OCI-LY1 (cell line): ENCODE data around the gene TMEM181.

Experiments used
- H2AFZ ChIP-seq: fragments of 200-600 bp; sonication (generic), shearing (Covaris generic); 2 replicates; pipeline ENCODE4 v1.6.0; 2014; ENCODE audit warnings: antibody characterized with exemption, mild to moderate bottlenecking, low read length
- H3F3A ChIP-seq: fragments of 200-600 bp; sonication (generic), shearing (Covaris generic); 2 replicates; pipeline ENCODE4 v1.6.0; 2014; ENCODE audit warnings: mild to moderate bottlenecking, antibody characterized with exemption, low read length, moderate library complexity; ENCODE audit not compliant: insufficient read depth
- H3K27ac ChIP-seq: fragments of 200-600 bp; sonication (generic); 2 replicates; pipeline ENCODE4 v1.5.1; 2014; ENCODE audit warnings: low read length, mixed run types, mild to moderate bottlenecking, low read depth; ENCODE audit not compliant: poor library complexity, severe bottlenecking
- H3K27me3 ChIP-seq: fragments of 200-600 bp; sonication (generic); 2 replicates; pipeline ENCODE4 v1.6.0; 2014; ENCODE audit warnings: antibody characterized with exemption, mild to moderate bottlenecking, low read length, moderate library complexity; ENCODE audit not compliant: insufficient read depth
- H3K36me3 ChIP-seq: fragments of 200-600 bp; sonication (generic); 2 replicates; pipeline ENCODE4 v1.6.1; 2014; ENCODE audit warnings: mild to moderate bottlenecking, antibody characterized with exemption, low read length, moderate library complexity, mixed read lengths; ENCODE audit not compliant: insufficient read depth
- H3K4me1 ChIP-seq: fragments of 200-600 bp; sonication (generic); 2 replicates; pipeline ENCODE4 v1.5.1; 2014; ENCODE audit warnings: mild to moderate bottlenecking, low read length, moderate library complexity; ENCODE audit not compliant: insufficient read depth, severe bottlenecking
- H3K4me2 ChIP-seq: fragments of 200-600 bp; sonication (generic), shearing (Covaris generic); 2 replicates; pipeline ENCODE4 v1.6.1; 2014; ENCODE audit warnings: low read length
- H3K4me3 ChIP-seq: fragments of 200-600 bp; sonication (generic); 2 replicates; pipeline ENCODE4 v1.5.1; 2014; ENCODE audit warnings: low read length, low read depth, mild to moderate bottlenecking, mixed read lengths; ENCODE audit not compliant: poor library complexity, severe bottlenecking
- H3K79me2 ChIP-seq: fragments of 200-600 bp; shearing (Covaris generic); 2 replicates; pipeline ENCODE4 v1.6.1; 2016; ENCODE audit warnings: mixed run types, low read length, mixed read lengths; ENCODE audit not compliant: insufficient read depth
- H3K9ac ChIP-seq: fragments of 200-600 bp; sonication (generic), shearing (Covaris generic); 2 replicates; pipeline ENCODE4 v1.6.1; 2014; ENCODE audit warnings: mild to moderate bottlenecking, low read length, mixed read lengths
- H3K9me2 ChIP-seq: fragments of 200-600 bp; sonication (generic), shearing (Covaris generic); 2 replicates; pipeline ENCODE4 v1.6.1; 2014; ENCODE audit warnings: low read depth, mild to moderate bottlenecking, low read length, mixed read lengths
- H3K9me3 ChIP-seq: fragments of 200-600 bp; shearing (Covaris generic); 2 replicates; pipeline ENCODE4 v1.6.1; 2014; ENCODE audit warnings: low read length, mixed read lengths
- H4K20me1 ChIP-seq: fragments of 200-600 bp; sonication (generic), shearing (Covaris generic); 2 replicates; pipeline ENCODE4 v1.6.0; 2016; ENCODE audit warnings: mild to moderate bottlenecking, low read length; ENCODE audit not compliant: insufficient read depth
- EZH2 ChIP-seq: fragments of 200-600 bp; sonication (generic), shearing (Covaris generic); IDR thresholded peaks from 2 replicates; pipeline ENCODE4 v1.8.0; 2017; ENCODE audit warnings: borderline replicate concordance, mixed run types, mild to moderate bottlenecking, antibody characterized with exemption, low read length, moderate library complexity, mixed read lengths
- TF ChIP-seq, protein P1 (sequence below): fragments of 200-600 bp; sonication (generic), shearing (Covaris generic); IDR thresholded peaks from 2 replicates; pipeline ENCODE4 v1.5.1; 2017; ENCODE audit warnings: mild to moderate bottlenecking, antibody characterized with exemption, low read length, moderate library complexity, mixed read lengths

The TMEM181 gene

DNA sequence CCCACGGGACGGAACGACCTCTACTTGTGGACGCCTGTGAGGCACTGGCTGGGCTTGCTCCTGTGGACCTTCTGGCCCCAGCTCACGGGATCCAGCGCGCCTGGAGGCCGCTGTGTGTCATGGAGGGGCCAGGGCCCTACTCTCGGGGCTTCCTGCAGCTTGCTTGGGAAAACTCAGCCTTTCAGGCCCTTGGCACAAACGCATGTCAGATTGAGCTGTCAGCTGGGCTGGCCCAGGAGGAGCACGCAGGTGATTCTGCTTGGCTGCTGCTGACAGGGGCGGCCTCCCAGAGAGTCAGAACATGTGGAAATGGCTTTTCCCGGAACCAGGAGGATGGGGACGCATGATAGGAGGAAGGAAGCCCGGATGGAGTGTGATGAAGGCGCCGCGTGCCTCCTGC is 39.7 kb downstream of the TMEM181 start:
- H3K36me3 ChIP-seq, result no peaks in the 10 kb centered on the region
- no peak overlapping the region for H3K4me3 ChIP-seq
- H3K27ac ChIP-seq, result no peak overlapping the region
- no peaks in the 10 kb centered on the region for H3K9me2 ChIP-seq
- H3K9me3 ChIP-seq, result no peaks in the 10 kb centered on the region
- H3K27me3 ChIP-seq, result no peaks in the 10 kb centered on the region
- no peak overlapping the region for H3K9ac ChIP-seq
- H3F3A ChIP-seq, result no peaks in the 10 kb centered on the region
- peaks cover 10% of the 10 kb centered on the region for H3K4me1 ChIP-seq
- H2AFZ ChIP-seq, result no peak overlapping the region
- no peak overlapping the region for H3K4me2 ChIP-seq
- no peaks in the 10 kb centered on the region for H4K20me1 ChIP-seq
- H3K79me2 ChIP-seq, result no peaks in the 10 kb centered on the region
- TF ChIP-seq, protein P1, sequence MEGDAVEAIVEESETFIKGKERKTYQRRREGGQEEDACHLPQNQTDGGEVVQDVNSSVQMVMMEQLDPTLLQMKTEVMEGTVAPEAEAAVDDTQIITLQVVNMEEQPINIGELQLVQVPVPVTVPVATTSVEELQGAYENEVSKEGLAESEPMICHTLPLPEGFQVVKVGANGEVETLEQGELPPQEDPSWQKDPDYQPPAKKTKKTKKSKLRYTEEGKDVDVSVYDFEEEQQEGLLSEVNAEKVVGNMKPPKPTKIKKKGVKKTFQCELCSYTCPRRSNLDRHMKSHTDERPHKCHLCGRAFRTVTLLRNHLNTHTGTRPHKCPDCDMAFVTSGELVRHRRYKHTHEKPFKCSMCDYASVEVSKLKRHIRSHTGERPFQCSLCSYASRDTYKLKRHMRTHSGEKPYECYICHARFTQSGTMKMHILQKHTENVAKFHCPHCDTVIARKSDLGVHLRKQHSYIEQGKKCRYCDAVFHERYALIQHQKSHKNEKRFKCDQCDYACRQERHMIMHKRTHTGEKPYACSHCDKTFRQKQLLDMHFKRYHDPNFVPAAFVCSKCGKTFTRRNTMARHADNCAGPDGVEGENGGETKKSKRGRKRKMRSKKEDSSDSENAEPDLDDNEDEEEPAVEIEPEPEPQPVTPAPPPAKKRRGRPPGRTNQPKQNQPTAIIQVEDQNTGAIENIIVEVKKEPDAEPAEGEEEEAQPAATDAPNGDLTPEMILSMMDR, result no peak
- no peak for TF ChIP-seq EZH2

- Histone ChIP-seq H2AFZ (no peak overlapping the region), H3K36me3 (peaks cover 16% of the 10 kb centered on the region; the same call in 1 of the 2 replicates), H3K4me1 (no peaks in the 10 kb centered on the region), H3K27ac (no peak overlapping the region), H3K9me2 (no peaks in the 10 kb centered on the region), H3K79me2 (no peaks in the 10 kb centered on the region), H4K20me1 (no peaks in the 10 kb centered on the region), H3K9ac (no peak overlapping the region), H3K27me3 (no peaks in the 10 kb centered on the region), H3K9me3 (no peaks in the 10 kb centered on the region), H3K4me2 (no peak overlapping the region), H3F3A (no peaks in the 10 kb centered on the region), H3K4me3 (no peak overlapping the region)
- TF ChIP-seq EZH2, result no peak
- TF ChIP-seq, protein P1, result no peak
These were observed 43.6 kb downstream of the TMEM181 start for GRCh38 chr6:158603261-158604047.

DNA sequence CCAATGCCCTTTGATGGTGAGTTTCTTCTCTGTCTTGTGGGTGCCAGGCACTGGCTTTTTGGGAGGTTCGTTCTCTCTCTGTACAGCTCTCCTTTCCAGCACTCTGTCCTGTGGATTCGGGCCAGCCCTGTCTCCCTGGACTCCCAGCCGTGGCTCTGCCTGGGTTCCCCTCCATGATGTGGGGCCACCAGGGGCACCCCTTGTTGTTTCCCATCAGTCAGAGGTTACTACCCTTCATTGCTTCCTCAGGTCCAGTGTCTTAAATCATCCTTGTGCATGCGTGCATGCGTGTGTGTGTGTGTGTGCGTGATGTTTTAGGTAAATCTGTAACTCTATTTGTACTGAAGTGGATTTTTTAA is 44.1 kb downstream of the TMEM181 start:
- no peaks in the 10 kb centered on the region for H3K4me1 ChIP-seq
- no peak overlapping the region for H3K4me2 ChIP-seq
- H3F3A ChIP-seq, result no peaks in the 10 kb centered on the region
- H3K9me2 ChIP-seq, result no peaks in the 10 kb centered on the region
- TF ChIP-seq, protein P1, result no peak
- no peak for TF ChIP-seq EZH2
- H3K79me2 ChIP-seq, result no peaks in the 10 kb centered on the region
- H3K9me3 ChIP-seq, result no peaks in the 10 kb centered on the region
- H3K36me3 ChIP-seq, result peaks cover 21% of the 10 kb centered on the region
- no peaks in the 10 kb centered on the region for H3K27me3 ChIP-seq
- H3K9ac ChIP-seq, result no peak overlapping the region
- no peaks in the 10 kb centered on the region for H4K20me1 ChIP-seq
- H3K4me3 ChIP-seq, result no peak overlapping the region
- H2AFZ ChIP-seq, result no peak overlapping the region
- H3K27ac ChIP-seq, result no peak overlapping the region
